ENCODE results near the gene CACNA1B. TPM values are rescaled to one million over a fixed set of nuclear protein-coding genes. Genes with fewer than 3 reads are reported as not detected.

Gene CACNA1B
- total and polyA plus RNA-seq, 9 donors: 0.01 to 3.8 (median 0.16) TPM; not detected in 1

DNA sequence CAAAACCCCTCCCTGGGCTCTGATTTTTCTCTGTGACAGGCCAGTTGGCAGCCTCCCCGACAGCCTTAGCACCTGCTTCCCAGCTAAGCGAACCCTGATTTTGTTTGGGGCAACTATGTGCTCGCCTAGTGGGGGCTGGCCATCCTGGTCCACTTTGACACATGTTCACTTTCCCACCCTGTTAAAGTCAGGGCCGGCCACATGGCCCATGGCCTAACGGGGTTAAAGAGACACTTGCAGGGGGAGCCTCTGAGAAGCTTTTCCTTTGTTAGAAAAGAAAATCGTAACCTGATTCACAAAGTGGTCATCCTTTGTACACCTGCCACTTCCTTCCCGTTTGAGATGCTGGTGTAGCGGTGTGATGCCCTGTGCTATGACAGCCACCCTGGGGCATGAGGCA lies 1.3 kb upstream of the CACNA1B start:
- H3K27me3 ChIP-seq: no peaks in the 10 kb centered on the region
- 78 to 80% (median 78%) methylated on average over 8 of the region's 8 CpGs for WGBS, 3 donors
- TF ChIP-seq, protein P1, sequence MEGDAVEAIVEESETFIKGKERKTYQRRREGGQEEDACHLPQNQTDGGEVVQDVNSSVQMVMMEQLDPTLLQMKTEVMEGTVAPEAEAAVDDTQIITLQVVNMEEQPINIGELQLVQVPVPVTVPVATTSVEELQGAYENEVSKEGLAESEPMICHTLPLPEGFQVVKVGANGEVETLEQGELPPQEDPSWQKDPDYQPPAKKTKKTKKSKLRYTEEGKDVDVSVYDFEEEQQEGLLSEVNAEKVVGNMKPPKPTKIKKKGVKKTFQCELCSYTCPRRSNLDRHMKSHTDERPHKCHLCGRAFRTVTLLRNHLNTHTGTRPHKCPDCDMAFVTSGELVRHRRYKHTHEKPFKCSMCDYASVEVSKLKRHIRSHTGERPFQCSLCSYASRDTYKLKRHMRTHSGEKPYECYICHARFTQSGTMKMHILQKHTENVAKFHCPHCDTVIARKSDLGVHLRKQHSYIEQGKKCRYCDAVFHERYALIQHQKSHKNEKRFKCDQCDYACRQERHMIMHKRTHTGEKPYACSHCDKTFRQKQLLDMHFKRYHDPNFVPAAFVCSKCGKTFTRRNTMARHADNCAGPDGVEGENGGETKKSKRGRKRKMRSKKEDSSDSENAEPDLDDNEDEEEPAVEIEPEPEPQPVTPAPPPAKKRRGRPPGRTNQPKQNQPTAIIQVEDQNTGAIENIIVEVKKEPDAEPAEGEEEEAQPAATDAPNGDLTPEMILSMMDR (IDR thresholded peaks at IDR 0.05): no peak
- no peak for TF ChIP-seq EP300 (IDR thresholded peaks at IDR 0.05)
- no peak for TF ChIP-seq POLR2A (IDR thresholded peaks at IDR 0.05)
- DNase-seq: no peak
- intact Hi-C loops (cut with DNase I): no loop called here
- no peak overlapping the region for H3K4me3 ChIP-seq
- no peaks in the 10 kb centered on the region for H3K9me3 ChIP-seq
- no peaks in the 10 kb centered on the region for H3K36me3 ChIP-seq
- H3K4me1 ChIP-seq (ENCODE audit: insufficient read depth): peaks cover 5% of the 10 kb centered on the region
- H3K27ac ChIP-seq: no peak overlapping the region

GRCh38 chr9:137876781-137877386 lies 698 bp upstream of the CACNA1B start:
- Histone ChIP-seq H3K36me3 (no peaks in the 10 kb centered on the region), H3K4me3 (no peak overlapping the region), H3K4me1 (ENCODE audit: insufficient read depth) (peaks cover 5% of the 10 kb centered on the region), H3K27ac (no peak overlapping the region), H3K9me3 (no peaks in the 10 kb centered on the region), H3K27me3 (no peaks in the 10 kb centered on the region)
- TF ChIP-seq POLR2A (IDR thresholded peaks at IDR 0.05) (no peak), EP300 (IDR thresholded peaks at IDR 0.05) (no peak)
- TF ChIP-seq, protein P1 (IDR thresholded peaks at IDR 0.05): no peak
- intact Hi-C loops (cut with DNase I): no loop called here
- 47 to 77% (median 48%) methylated on average over 36 to 47 of the region's 47 CpGs for WGBS, 3 donors
- DNase-seq: no peak

DNA sequence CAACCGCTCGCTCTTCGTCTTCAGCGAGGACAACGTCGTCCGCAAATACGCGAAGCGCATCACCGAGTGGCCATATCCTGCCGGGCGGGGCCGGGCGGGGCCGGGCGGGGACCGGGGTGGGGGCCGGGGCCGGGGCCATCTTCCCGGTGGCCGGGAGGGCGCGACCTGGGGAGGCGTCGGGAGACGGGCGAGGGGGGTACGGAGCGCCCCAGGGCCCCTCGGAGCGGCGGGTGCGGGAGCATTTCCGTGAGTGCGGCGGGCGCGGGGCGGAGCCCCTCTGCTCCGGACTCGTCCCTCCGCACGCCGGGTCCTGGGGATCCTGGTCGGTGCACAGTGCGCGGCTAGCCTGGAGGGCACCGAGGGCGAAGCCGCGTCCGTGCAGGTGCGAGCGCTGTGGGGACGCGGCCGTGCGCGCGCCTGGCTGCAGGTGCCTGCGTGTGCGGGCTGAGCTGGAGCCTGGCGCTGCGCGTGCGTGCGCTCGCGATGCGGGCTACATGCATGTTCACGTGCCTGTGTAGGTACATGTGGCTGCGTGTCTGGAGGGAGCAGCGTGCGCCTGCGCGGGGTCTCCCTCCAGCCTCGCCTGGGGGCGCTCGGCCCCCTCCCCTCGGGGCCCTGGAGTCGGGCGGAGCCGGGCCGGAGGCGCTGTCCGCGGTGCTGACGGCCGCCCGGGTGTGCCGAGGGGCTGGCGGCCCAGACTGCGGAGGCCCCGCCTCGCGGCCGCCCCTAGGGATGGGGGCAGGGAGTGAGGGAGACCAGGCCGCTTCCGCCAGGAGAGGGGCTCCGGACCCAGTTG lies 762 bp downstream of the CACNA1B start:
- H3K36me3 ChIP-seq: no peaks in the 10 kb centered on the region
- no peak overlapping the region for H3K4me3 ChIP-seq
- no peaks in the 10 kb centered on the region for H3K27me3 ChIP-seq
- 1 to 3% (median 1%) methylated on average over 26 to 101 of the region's 101 CpGs for WGBS, 3 donors
- TF ChIP-seq POLR2A (IDR thresholded peaks at IDR 0.05): no peak
- TF ChIP-seq, protein P1 (IDR thresholded peaks at IDR 0.05): no peak
- no peak for TF ChIP-seq EP300 (IDR thresholded peaks at IDR 0.05)
- intact Hi-C loops (cut with DNase I): no loop called here
- no peaks in the 10 kb centered on the region for H3K9me3 ChIP-seq
- H3K4me1 ChIP-seq (ENCODE audit: insufficient read depth): peaks cover 5% of the 10 kb centered on the region
- H3K27ac ChIP-seq: no peak overlapping the region
- peak in 2 of 5 donors; percentile 53 to 60 for DNase-seq

- no peak overlapping the region for H3K4me3 ChIP-seq
- H3K9me3 ChIP-seq: no peaks in the 10 kb centered on the region
- H3K4me1 ChIP-seq (ENCODE audit: insufficient read depth): peaks cover 5% of the 10 kb centered on the region
- TF ChIP-seq EP300 (IDR thresholded peaks at IDR 0.05): no peak
- TF ChIP-seq, protein P1 (IDR thresholded peaks at IDR 0.05): no peak
- TF ChIP-seq POLR2A (IDR thresholded peaks at IDR 0.05): no peak
- no peaks in the 10 kb centered on the region for H3K27me3 ChIP-seq
- intact Hi-C loops (cut with DNase I): no loop called here
- no peak for DNase-seq
- WGBS, 3 donors: 69 to 80% (median 79%) methylated on average over 19 to 20 of the region's 20 CpGs
- H3K36me3 ChIP-seq: no peaks in the 10 kb centered on the region
- H3K27ac ChIP-seq: no peak overlapping the region
Observed at GRCh38 chr9:137879052-137879451, 1.5 kb downstream of the CACNA1B start.
